HL-60 (cell line): ENCODE results near the gene PAGR1.
"Not testable (repeated sequence)": the region's sequence is repeated elsewhere in the genome, so short reads cannot be mapped to it uniquely, and the experiment has no call there.

Experiments used
- DNase-seq, 2 experiments: peaks; one replicate each; pipeline ENCODE4 v3.0.0-alpha.2; 2010 to 2020; ENCODE audit warnings: low read depth in 1 of 2, low spot score in 1 of 2
- H3K27ac ChIP-seq: fragments of 250-450 bp; sonication (Bioruptor Pico); replicated peaks from 2 replicates; pipeline ENCODE4 v1.5.1; 2020; ENCODE audit warnings: mild to moderate bottlenecking, moderate library complexity
- H3K27me3 ChIP-seq: fragments of 250-450 bp; sonication (Bioruptor Pico); 2 replicates; pipeline ENCODE4 v1.5.1; 2021; ENCODE audit warnings: mild to moderate bottlenecking, moderate library complexity; ENCODE audit not compliant: insufficient read depth, poor library complexity, severe bottlenecking
- H3K4me3 ChIP-seq: replicated peaks from 2 replicates; pipeline ENCODE4 v1.5.1; 2011; ENCODE audit warnings: mild to moderate bottlenecking, control low read depth, low read length; ENCODE audit not compliant: insufficient read depth
- CTCF ChIP-seq: IDR thresholded peaks from one replicate; pipeline ENCODE4 v1.5.1; 2011; ENCODE audit warnings: low read length, control low read depth, inconsistent platforms; ENCODE audit not compliant: insufficient read depth
- GABPA ChIP-seq: IDR thresholded peaks from 2 replicates; pipeline ENCODE4 v1.6.1; 2012; ENCODE audit warnings: low read depth
- POLR2AphosphoS5 ChIP-seq: IDR thresholded peaks from 2 replicates; pipeline ENCODE4 v1.6.1; 2012; ENCODE audit warnings: low read depth
- SPI1 ChIP-seq: IDR thresholded peaks from 2 replicates; pipeline ENCODE4 v1.6.1; 2012; ENCODE audit warnings: low read depth, mild to moderate bottlenecking, borderline replicate concordance
- TF ChIP-seq, protein P1 (sequence below): IDR thresholded peaks from 2 replicates; pipeline ENCODE4 v1.6.1; 2012; ENCODE audit warnings: low read depth; ENCODE audit not compliant: insufficient replicate concordance

Gene PAGR1

GRCh38 chr16:29868396-29869009, 52.6 kb downstream of the PAGR1 start:
- H3K4me3 ChIP-seq, result no peak overlapping the region
- H3K27ac ChIP-seq, result no peak overlapping the region
- TF ChIP-seq CTCF, result no peak
- TF ChIP-seq POLR2AphosphoS5, result no peak
- TF ChIP-seq, protein P1, sequence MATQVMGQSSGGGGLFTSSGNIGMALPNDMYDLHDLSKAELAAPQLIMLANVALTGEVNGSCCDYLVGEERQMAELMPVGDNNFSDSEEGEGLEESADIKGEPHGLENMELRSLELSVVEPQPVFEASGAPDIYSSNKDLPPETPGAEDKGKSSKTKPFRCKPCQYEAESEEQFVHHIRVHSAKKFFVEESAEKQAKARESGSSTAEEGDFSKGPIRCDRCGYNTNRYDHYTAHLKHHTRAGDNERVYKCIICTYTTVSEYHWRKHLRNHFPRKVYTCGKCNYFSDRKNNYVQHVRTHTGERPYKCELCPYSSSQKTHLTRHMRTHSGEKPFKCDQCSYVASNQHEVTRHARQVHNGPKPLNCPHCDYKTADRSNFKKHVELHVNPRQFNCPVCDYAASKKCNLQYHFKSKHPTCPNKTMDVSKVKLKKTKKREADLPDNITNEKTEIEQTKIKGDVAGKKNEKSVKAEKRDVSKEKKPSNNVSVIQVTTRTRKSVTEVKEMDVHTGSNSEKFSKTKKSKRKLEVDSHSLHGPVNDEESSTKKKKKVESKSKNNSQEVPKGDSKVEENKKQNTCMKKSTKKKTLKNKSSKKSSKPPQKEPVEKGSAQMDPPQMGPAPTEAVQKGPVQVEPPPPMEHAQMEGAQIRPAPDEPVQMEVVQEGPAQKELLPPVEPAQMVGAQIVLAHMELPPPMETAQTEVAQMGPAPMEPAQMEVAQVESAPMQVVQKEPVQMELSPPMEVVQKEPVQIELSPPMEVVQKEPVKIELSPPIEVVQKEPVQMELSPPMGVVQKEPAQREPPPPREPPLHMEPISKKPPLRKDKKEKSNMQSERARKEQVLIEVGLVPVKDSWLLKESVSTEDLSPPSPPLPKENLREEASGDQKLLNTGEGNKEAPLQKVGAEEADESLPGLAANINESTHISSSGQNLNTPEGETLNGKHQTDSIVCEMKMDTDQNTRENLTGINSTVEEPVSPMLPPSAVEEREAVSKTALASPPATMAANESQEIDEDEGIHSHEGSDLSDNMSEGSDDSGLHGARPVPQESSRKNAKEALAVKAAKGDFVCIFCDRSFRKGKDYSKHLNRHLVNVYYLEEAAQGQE, result no peak
- TF ChIP-seq SPI1, result no peak
- no peak for TF ChIP-seq GABPA
- H3K27me3 ChIP-seq, result no peaks in the 10 kb centered on the region
- DNase-seq, result no peak

DNA sequence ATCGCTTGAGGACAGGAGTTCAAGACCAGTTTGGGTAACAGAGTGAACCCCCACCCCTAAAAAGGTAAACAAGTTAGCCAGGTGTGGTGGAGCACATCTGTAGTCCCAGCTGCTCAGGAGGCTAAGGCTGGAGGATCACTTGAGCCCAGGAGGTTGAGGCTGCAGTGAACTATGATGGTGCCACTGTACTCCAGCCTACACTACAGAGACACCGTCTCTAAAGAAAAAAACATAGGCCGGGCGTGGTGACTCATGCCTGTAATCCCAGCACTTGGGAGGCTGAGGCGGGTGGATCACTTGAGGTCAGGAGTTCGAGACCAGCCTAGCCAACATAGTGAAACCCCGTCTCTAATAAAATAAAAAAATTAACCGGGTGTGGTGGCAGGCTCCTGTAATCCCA, 53.1 kb downstream of the PAGR1 start:
- not testable (repeated sequence) for DNase-seq, H3K27ac ChIP-seq, H3K4me3 ChIP-seq, H3K27me3 ChIP-seq
